HEK293T (cell line): ENCODE data around the gene GSTM5.

Experiments used
- CTCF ChIA-PET: fragments of 350-600 bp; formaldehyde crosslinking; extraction: SDS; loops from one replicate; lab custom pipeline; 2021; ENCODE audit warnings: antibody characterized with exemption, inconsistent platforms; lab: Yijun Ruan, JAX
- POLR2A ChIA-PET: fragments of 350-600 bp; formaldehyde crosslinking; extraction: SDS; loops from one replicate; lab custom pipeline; 2020; ENCODE audit warnings: antibody characterized with exemption, inconsistent platforms; lab: Yijun Ruan, JAX
- DNase-seq: peaks from one replicate; pipeline ENCODE4 v3.0.0; 2012; ENCODE audit warnings: mixed read lengths; ENCODE audit errors: extremely low spot score
- ARNT ChIP-seq: fragments of 450-650 bp; IDR thresholded peaks from 2 replicates; pipeline ENCODE4 v1.6.1; 2017; ENCODE audit warnings: mild to moderate bottlenecking
- BHLHE40 ChIP-seq: fragments of 450-650 bp; IDR thresholded peaks from 2 replicates; pipeline ENCODE4 v1.6.1; 2016; ENCODE audit warnings: mild to moderate bottlenecking, moderate library complexity, borderline replicate concordance
- CTBP1 ChIP-seq: fragments of 450-650 bp; IDR thresholded peaks from 2 replicates; pipeline ENCODE4 v1.6.1; 2016; ENCODE audit warnings: borderline replicate concordance
- ELF4 ChIP-seq: fragments of 450-650 bp; IDR thresholded peaks from 2 replicates; pipeline ENCODE4 v1.6.1; 2017; ENCODE audit warnings: antibody characterized with exemption
- FOXA1 ChIP-seq: fragments of 450-650 bp; IDR thresholded peaks from 2 replicates; pipeline ENCODE4 v1.6.1; 2016; ENCODE audit warnings: mild to moderate bottlenecking
- FOXK2 ChIP-seq: fragments of 450-650 bp; IDR thresholded peaks from 2 replicates; pipeline ENCODE4 v1.6.1; 2016; ENCODE audit warnings: mild to moderate bottlenecking
- FOXM1 ChIP-seq: fragments of 450-650 bp; IDR thresholded peaks from 2 replicates; pipeline ENCODE4 v1.6.1; 2017; ENCODE audit warnings: mild to moderate bottlenecking, borderline replicate concordance
- HDGF ChIP-seq: fragments of 450-650 bp; IDR thresholded peaks from 2 replicates; pipeline ENCODE4 v1.6.1; 2017; ENCODE audit warnings: antibody characterized with exemption, borderline replicate concordance
- L3MBTL2 ChIP-seq: fragments of 450-650 bp; conservative IDR thresholded peaks from 2 replicates; pipeline ENCODE4 v1.6.1; 2016; ENCODE audit warnings: mild to moderate bottlenecking
- LEF1 ChIP-seq: fragments of 450-650 bp; IDR thresholded peaks from 2 replicates; pipeline ENCODE4 v1.6.1; 2017; ENCODE audit warnings: mild to moderate bottlenecking, borderline replicate concordance
- NFRKB ChIP-seq: fragments of 450-650 bp; IDR thresholded peaks from 2 replicates; pipeline ENCODE4 v1.6.1; 2016; ENCODE audit warnings: mild to moderate bottlenecking, moderate library complexity
- PKNOX1 ChIP-seq: fragments of 450-650 bp; IDR thresholded peaks from 2 replicates; pipeline ENCODE4 v1.6.1; 2016
- SP1 ChIP-seq: fragments of 450-650 bp; IDR thresholded peaks from 2 replicates; pipeline ENCODE4 v1.6.1; 2017
- SUZ12 ChIP-seq: fragments of 450-650 bp; IDR thresholded peaks from 2 replicates; pipeline ENCODE4 v1.6.1; 2016; ENCODE audit warnings: mild to moderate bottlenecking
- TARDBP ChIP-seq: fragments of 450-650 bp; IDR thresholded peaks from 2 replicates; pipeline ENCODE4 v1.6.1; 2016
- ZNF384 ChIP-seq: fragments of 450-650 bp; IDR thresholded peaks from 2 replicates; pipeline ENCODE4 v1.6.1; 2016

Gene GSTM5

DNA sequence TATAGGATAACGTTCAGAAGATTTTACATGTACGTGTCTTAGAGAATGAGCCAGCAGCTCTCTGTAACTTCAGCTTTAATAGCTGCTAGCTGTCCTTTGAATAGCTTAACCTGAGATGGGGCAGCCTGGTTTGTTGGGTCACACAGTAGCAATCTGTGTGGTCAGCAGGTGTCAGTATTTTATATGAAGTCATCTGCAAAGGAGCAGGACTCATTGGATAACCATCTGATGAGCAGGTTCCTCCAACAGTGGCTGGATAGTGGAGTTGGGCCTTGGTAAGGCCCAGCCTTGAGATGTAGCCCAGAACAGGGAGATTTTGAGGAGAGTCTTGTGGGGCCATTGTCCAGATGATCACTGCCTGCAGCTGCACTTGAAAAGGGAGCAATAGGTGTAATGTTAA, 6.4 kb downstream of the GSTM5 start:
- ChIA-PET CTCF (interaction anchor here (0.7 to 1.0 kb wide), 3 partner anchors 48 to 56 kb away, joined by 3 to 4 read pairs (median 3); no protein-coding TSS in a partner anchor), POLR2A (no interaction called here)
- no peak for DNase-seq
- TF ChIP-seq ARNT = no peak
- no peak for TF ChIP-seq BHLHE40
- TF ChIP-seq CTBP1 = no peak
- TF ChIP-seq LEF1 = no peak
- no peak for TF ChIP-seq L3MBTL2
- no peak for TF ChIP-seq FOXA1
- TF ChIP-seq NFRKB = no peak
- no peak for TF ChIP-seq FOXK2
- no peak for TF ChIP-seq HDGF
- no peak for TF ChIP-seq TARDBP
- no peak for TF ChIP-seq SP1
- no peak for TF ChIP-seq FOXM1
- TF ChIP-seq SUZ12 = no peak
- TF ChIP-seq PKNOX1 = no peak
- no peak for TF ChIP-seq ELF4
- no peak for TF ChIP-seq ZNF384

GRCh38 chr1:109719337-109719837, 7.3 kb downstream of the GSTM5 start:
- TF ChIP-seq PKNOX1 = no peak
- TF ChIP-seq FOXA1 = no peak
- no peak for TF ChIP-seq SP1
- TF ChIP-seq NFRKB = no peak
- TF ChIP-seq ZNF384 = no peak
- TF ChIP-seq FOXM1 = no peak
- TF ChIP-seq TARDBP = no peak
- no peak for TF ChIP-seq ELF4
- CTCF ChIA-PET = no interaction called here
- DNase-seq = no peak
- POLR2A ChIA-PET = no interaction called here

GRCh38 chr1:109721042-109721441, 9.0 kb downstream of the GSTM5 start:
- CTCF ChIA-PET = interaction anchor here (1.4 kb wide), 1 partner anchor 56 kb away, joined by 4 read pairs; no protein-coding TSS in a partner anchor

DNA sequence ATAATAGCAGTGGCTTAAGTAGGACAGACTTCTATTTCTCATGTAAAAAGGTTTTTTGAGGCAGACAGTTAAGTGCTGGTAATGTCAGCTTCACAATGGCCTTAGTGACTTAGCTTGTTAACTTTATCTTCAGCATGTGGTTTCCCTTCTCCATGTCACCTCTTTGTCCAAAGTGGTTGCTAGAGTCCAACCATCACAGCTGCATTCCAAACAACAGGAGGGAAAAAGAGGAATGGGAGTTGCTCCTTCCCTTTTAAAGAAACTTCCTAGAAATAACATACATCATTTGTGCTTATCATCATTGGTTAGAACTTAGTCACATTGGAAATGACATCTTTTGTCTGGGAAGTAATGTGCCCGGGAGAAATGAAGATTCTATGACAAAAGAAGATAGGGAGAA, 9.9 kb downstream of the GSTM5 start:
- TF ChIP-seq L3MBTL2 (no peak), FOXA1 (no peak), FOXK2 (no peak), PKNOX1 (no peak)

More at GRCh38 chr1:109721042-109721441, 9.0 kb downstream of the GSTM5 start:
- POLR2A ChIA-PET = no interaction called here
- TF ChIP-seq FOXM1 (no peak), LEF1 (no peak), CTBP1 (no peak), L3MBTL2 (no peak), BHLHE40 (no peak), SP1 (no peak), HDGF (no peak), PKNOX1 (no peak), ZNF384 (no peak), NFRKB (no peak), ARNT (no peak), TARDBP (no peak), SUZ12 (no peak), ELF4 (no peak), FOXA1 (no peak), FOXK2 (no peak)
- DNase-seq = no peak

DNA sequence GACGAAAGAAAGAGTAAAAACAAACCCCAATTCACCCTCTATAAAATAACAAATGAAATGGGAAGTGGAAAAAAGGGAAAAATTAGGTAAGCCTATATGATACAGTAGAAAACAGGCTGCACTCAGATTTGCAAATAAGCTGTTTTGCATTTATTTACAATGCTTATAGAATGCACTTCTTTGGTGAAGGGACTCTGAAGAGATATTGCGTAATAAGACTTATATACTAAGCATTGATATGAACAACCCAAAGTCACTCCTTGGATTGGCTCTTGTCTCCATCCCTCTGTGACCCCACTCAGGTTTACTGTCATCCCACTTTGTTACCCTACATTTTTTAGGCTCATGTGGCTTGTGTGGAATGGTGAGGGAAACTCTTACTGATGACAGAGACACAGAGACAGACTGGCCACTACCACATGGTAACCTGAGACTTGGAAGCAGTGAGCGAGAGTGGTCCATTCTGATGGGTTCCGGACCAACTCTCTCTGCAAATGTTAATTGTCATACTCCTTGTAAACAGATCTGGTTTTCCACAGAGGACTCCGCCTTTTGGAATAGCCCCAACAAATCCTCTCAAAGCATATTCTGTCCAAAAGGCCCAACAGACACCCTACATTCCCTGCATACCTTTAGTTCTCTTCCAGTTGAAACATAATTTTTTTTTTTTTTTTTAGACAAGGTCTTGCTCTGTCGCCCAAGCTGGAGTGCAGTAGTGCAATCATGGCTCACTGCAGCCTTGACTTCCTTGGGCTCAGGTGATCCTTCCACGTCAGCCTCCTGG, 11.0 kb downstream of the GSTM5 start:
- ChIA-PET CTCF (no interaction called here), POLR2A (no interaction called here)
- no peak for DNase-seq
- TF ChIP-seq BHLHE40 (no peak), CTBP1 (no peak), FOXA1 (no peak)

More for the DNA sequence above, 9.9 kb downstream of the GSTM5 start:
- no peak for DNase-seq
- POLR2A ChIA-PET = no interaction called here
- CTCF ChIA-PET = interaction anchor here (1.4 kb wide), 1 partner anchor 55 kb away, joined by 4 read pairs; no protein-coding TSS in a partner anchor

DNA sequence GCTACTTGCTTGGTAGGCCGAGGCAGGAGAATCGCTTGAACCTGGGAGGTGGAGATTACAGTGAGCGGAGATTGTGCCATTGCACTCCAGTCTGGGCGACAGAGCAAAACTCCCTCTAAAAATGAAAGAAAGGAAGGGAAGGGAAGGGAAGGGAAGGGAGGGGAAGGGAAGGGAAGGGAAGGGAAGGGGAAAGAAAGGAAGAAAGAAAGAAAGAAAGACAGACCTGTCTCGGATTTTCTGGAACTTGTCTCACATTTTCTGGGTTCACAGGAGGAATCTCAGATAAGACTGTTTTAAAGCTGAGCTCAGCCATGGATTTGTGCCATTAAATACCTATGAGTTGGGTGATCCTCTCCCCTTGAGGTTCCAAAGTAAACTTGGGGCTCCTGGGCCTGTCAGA, 12.9 kb downstream of the GSTM5 start:
- TF ChIP-seq L3MBTL2 (no peak), FOXM1 (no peak), CTBP1 (no peak), FOXK2 (no peak), BHLHE40 (no peak), FOXA1 (no peak), ARNT (no peak), SP1 (no peak), SUZ12 (no peak), ELF4 (no peak), HDGF (no peak), LEF1 (no peak), TARDBP (no peak), ZNF384 (no peak), NFRKB (no peak), PKNOX1 (no peak)
- ChIA-PET CTCF (no interaction called here), POLR2A (no interaction called here)
- DNase-seq = no peak
